PC-9 (cell line): Measurements from ENCODE around the gene FUT6.

Source experiments
- CTCF ChIP-seq: fragments of 200-600 bp; sonication (generic); conservative IDR thresholded peaks from 2 replicates; pipeline ENCODE4 v1.6.1; 2017; ENCODE audit warnings: mixed run types, antibody characterized with exemption, mild to moderate bottlenecking, moderate library complexity
- EZH2 ChIP-seq: fragments of 200-600 bp; sonication (generic); IDR thresholded peaks from 2 replicates; pipeline ENCODE4 v1.8.0; 2017; ENCODE audit warnings: antibody characterized with exemption, low read depth

GRCh38 chr19:5806905-5807304 lies 32.6 kb downstream of the FUT6 start:
- TF ChIP-seq CTCF (no peak), EZH2 (no peak)
